Measurements from ENCODE around the gene PRSS57.
"Not testable (repeated sequence)": the region's sequence is repeated elsewhere in the genome, so short reads cannot be mapped to it uniquely, and the experiment has no call there.

Gene PRSS57

GRCh38 chr19:666985-667573, 28.2 kb downstream of the PRSS57 start:
- not testable (repeated sequence) for DNase-seq

- DNase-seq, result peak; percentile 80
Observed at GRCh38 chr19:664913-665443, 30.3 kb downstream of the PRSS57 start.

- no peak for DNase-seq
Observed at GRCh38 chr19:663682-664117, 31.6 kb downstream of the PRSS57 start.

GRCh38 chr19:662962-663681, 32.1 kb downstream of the PRSS57 start, which contains the start of gene RNF126:
Gene RNF126, minus strand, starts transcription at chr19:663214. Its CDS starts 93 bp downstream, at chr19:663121.
- peak; percentile 93 for DNase-seq

- DNase-seq, result peak; percentile 74
Observed at GRCh38 chr19:662207-662961, 32.9 kb downstream of the PRSS57 start.

- DNase-seq, result peak; percentile 75
Observed at GRCh38 chr19:661427-662196, 33.6 kb downstream of the PRSS57 start.

GRCh38 chr19:660793-661426, 34.3 kb downstream of the PRSS57 start:
- no peak for DNase-seq

- peak; percentile 76 for DNase-seq
Observed at GRCh38 chr19:658916-659839, 36.1 kb downstream of the PRSS57 start.

- DNase-seq, result no peak
Observed at GRCh38 chr19:658059-658839, 37.0 kb downstream of the PRSS57 start.

GRCh38 chr19:657611-658010, 37.6 kb downstream of the PRSS57 start:
- DNase-seq, result no peak

GRCh38 chr19:656751-657559, 38.3 kb downstream of the PRSS57 start:
- no peak for DNase-seq

- DNase-seq, result no peak
Observed at GRCh38 chr19:655691-656090, 39.6 kb downstream of the PRSS57 start.

- no peak for DNase-seq
Observed at GRCh38 chr19:653425-653824, 41.8 kb downstream of the PRSS57 start.

- DNase-seq, result no peak
Observed at GRCh38 chr19:652467-653389, 42.5 kb downstream of the PRSS57 start.

- no peak for DNase-seq
Observed at GRCh38 chr19:651991-652390, 43.3 kb downstream of the PRSS57 start.

GRCh38 chr19:651114-651818, 44.0 kb downstream of the PRSS57 start:
- DNase-seq, result no peak

- DNase-seq, result no peak
Observed at GRCh38 chr19:650121-650520, 45.1 kb downstream of the PRSS57 start.
